IPS-NIHi11 (cell line): ENCODE results near the gene COPS4.
A peak's percentile ranks its signal among the peaks of the same experiment; 100 is the strongest.
"Not testable (repeated sequence)": the region's sequence is repeated elsewhere in the genome, so short reads cannot be mapped to it uniquely, and the experiment has no call there.

ENCODE experiments used
- DNase-seq: peaks from one replicate; pipeline ENCODE4 v3.0.0; 2012; ENCODE audit warnings: mixed read lengths, low spot score

Gene COPS4

DNA sequence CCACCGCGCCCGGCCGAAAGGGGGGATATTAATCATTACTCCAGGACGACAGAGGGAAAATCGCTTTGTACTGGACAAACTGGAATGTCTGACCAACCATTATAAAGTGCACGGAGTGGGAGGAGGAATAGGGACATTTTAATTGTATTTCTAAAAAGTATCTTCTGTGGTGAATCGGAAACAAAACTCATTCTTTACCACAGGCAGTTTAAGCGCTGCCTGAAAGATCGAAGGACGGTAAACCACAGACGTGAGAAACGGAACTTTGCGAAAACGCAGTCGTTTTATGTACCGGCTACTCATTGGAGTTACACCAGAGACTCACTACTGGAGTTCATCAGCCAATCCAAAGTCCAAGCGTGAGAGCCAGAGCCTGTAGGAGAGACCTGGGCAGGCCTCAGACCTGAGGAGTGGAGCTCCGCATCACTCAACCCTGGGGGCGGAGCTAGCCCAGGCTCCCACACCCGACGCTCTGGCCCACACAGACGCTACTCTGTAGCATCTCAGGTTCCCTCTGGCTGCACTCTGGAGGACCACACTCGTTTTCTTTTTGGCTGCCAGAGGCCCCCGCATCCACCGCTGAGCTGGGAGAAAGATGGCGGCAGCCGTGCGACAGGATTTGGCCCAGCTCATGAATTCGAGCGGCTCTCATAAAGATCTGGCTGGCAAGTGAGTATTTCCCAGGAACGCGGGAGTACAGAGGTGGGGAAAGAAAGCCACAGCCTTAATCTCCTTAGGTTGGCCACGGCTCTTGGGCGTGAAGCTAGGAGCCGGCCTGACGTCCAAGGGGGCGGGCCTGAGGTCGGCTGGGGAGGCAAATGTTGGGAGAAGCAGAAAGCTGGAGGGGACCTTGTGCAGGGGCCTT, at the start of gene COPS4:
Gene COPS4 (plus strand): TSS at position 554 of the 865 bp plus-strand sequence. CDS start 42 bp downstream, at position 596.
- DNase-seq: peak; percentile 95

GRCh38 chr4:82987519-82987918, 47.5 kb upstream of the COPS4 start:
- DNase-seq: not testable (repeated sequence)

DNA sequence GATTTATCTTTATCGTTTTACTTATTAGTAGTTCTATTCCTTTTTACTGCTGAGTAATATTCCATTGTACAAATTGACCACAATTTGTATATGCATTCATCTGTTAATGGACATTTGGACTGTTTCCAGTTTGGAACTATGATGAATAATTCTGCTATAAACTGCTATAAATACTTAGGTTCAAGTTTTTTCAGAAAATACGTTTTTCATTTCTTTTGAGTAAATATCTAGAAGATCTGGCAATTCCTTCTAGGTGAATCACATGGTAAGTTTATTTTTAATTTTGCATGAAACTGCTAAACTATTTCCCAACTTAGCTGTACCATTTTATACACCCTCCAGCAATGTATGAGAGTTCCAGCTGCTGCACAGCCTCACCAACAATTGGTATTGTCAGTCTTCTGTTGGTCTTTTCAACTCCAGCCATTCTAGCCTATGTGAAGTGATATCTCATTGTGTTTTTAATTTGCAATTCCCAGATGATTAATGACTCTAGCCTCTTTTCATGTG, 46.6 kb upstream of the COPS4 start:
- DNase-seq: no peak

GRCh38 chr4:82989575-82990429, 45.2 kb upstream of the COPS4 start:
- no peak for DNase-seq

DNA sequence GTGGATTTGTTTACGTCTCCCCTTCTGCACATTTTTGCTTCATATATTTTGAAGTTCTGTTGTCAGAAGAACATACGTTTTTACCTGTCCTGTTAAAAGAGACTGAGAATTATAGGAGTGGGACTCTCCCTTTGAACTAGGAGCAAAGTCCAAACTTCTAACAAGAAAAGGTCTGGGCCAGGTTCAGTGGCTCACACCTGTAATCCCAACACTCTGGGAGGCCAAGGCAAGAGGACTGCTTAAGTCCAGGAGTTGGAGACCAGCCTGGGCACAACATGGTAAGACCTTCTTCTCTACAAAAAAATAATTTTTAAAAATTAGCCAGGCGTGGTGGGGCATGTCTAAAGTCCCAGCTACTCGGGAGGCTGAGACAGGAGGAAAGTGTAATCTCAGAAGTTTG, 40.1 kb upstream of the COPS4 start:
- no peak for DNase-seq

GRCh38 chr4:82998898-82999297, 36.1 kb upstream of the COPS4 start:
- DNase-seq: no peak

- DNase-seq: no peak
Measured at GRCh38 chr4:83002329-83002728, 32.7 kb upstream of the COPS4 start.

DNA sequence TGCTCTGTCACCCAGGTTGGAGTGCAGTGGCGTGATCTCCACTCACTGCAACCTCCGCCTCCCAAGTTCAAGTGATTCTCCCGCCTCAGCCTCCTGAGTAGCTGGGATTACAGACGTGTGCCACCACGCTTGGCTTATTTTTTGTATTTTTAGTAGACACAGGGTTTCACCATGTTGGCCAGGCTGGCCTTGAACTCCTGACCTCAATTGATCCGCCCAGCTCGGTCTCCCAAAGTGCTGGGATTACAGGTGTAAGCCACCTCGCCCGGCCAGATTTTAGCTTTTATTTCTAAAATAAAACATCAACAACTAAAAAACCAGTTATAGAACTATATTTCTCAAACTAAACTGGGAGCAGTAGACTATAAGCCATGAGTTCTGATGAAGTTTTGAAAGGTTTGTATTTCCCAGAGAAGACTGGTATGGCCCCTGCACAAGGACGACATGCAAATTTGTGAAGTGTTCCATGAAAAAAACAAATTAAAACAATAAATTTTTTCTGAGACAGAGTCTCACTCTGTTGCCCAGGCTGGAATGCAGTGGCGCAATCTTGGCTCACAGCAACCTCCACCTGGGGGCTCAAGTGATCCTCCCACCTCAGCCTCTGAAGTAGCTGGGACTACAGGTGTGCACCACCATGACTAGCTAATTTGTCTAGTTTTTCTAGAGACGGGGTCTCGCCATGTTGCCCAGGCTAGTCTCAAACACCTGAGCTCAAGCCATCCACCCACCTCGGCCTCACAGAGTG, 31.8 kb upstream of the COPS4 start:
- not testable (repeated sequence) for DNase-seq

GRCh38 chr4:83009529-83009928, 25.5 kb upstream of the COPS4 start:
- DNase-seq: no peak

GRCh38 chr4:83010111-83010521, 24.9 kb upstream of the COPS4 start:
- DNase-seq: no peak

DNA sequence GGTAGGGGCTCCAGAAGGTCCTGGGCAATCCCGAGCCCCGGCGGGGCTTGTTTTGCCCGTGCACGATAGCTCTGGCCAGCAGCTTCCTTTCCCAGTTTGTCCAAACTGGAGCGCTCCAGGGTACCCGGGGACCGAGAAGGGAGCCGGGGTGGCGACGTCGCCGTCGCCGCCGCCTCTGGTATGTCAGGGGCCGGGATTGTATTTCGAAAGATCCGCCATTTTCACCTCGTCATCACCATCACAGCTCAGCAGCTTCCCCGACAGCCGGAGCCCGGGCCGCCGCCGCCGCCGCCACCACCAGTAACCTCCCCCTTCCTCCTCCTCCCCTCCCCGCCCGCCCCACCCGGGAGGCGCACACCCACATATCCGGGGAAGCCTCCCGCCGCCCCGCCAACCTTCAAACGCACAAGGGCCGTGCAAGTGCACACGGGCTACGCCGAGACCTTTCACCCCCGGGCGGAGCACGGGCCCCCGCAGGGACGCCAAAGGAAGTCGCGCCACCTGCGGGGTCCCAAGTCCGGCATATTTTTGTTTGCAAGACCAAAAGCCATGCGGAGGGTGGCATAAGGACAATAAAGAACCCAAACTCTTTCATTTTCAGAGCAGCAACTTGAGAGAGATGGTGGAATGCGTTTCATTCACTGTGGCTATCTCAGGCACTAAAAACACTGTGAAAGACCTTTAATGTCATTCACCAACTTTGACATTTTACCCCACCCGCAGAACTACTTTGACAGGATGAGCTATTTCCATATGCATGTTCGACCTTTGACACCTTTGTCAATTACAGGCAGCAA, 24.3 kb upstream of the COPS4 start, which contains the start of gene LIN54:
Gene LIN54 (minus strand): TSS at position 302 of the 797 bp plus-strand sequence. CDS start 25,979 bp downstream, outside the sequence.
- peak; percentile 62 for DNase-seq

GRCh38 chr4:83011689-83012199, 23.2 kb upstream of the COPS4 start:
- no peak for DNase-seq

GRCh38 chr4:83012200-83012686, 22.7 kb upstream of the COPS4 start:
- peak; percentile 35 for DNase-seq

- DNase-seq: peak; percentile 95
Measured at GRCh38 chr4:83012687-83013419, 22.1 kb upstream of the COPS4 start.

GRCh38 chr4:83013420-83013867, 21.5 kb upstream of the COPS4 start:
- no peak for DNase-seq

DNA sequence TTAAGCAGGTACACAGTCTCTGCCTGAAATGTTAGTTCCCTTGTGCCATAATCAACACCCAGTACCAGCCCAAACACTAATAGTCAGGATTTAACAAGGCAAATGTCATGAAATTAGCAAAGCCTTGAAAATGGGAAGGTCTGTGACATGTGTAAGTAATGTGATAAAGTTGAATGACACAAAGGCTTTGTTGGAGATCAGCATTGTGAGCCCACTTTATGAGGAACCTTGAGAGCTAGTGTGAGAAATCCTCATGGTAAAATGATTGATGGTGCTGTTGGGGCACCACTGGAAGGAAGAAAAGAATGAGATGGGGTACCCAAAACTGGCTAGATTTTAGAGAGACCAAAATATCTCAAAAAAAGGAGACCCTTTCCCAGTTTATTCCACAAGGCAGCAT, 21.1 kb upstream of the COPS4 start:
- no peak for DNase-seq

- no peak for DNase-seq
Measured at GRCh38 chr4:83019794-83020494, 15.0 kb upstream of the COPS4 start.

DNA sequence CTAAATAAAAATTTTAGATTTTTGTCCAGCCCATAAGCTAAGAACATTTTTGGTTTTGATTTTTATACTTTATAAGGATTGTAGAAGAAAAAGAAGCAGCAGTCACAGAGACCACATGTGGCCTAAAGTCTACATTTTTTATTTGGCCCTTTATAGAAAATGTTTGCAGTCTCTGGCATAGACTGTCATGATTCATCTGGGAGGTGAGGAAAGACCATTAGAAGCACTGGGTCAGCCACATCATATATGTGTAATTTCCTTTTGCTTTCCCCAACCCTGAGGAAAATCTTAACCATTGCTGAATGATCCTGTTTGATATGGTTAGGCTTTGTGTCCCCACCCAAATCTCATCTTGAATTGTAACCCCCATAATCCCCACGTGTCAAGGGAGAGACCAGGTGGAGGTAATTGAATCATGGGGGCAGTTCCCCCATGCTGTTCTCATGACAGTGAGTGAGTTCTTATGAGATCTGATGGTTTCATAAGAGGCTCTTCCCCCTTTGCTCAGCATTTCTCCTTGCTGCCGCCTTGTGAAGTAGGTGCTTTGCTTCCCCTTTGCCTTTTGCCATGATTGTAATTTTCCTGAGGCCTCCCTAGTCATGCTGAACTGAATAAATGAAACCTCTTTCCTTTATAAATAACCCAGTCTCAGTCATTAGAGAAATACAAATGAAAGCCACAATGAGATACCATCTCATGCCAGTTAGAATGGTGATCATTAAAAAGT, 12.1 kb upstream of the COPS4 start:
- no peak for DNase-seq
